Lower leg skin (tissue), 4 donors: ENCODE results near the gene ZNF236. TPM values are rescaled to one million over a fixed set of nuclear protein-coding genes. Genes with fewer than 3 reads are reported as not detected.

ENCODE experiments used
- DNase-seq, 2 donors: peaks; one replicate each; pipeline ENCODE4 v3.0.0-alpha.2; 2019; ENCODE audit warnings: low spot score in 2 of 2
- H3K4me3 ChIP-seq: fragments of 200-600 bp; sonication (generic); 2 replicates; pipeline ENCODE4 v1.5.1; 2017; ENCODE audit warnings: mild to moderate bottlenecking, low read depth; ENCODE audit not compliant: poor library complexity, severe bottlenecking
- CTCF ChIP-seq, 3 donors: fragments of 450-650 bp; IDR thresholded peaks; one replicate each; pipeline ENCODE4 v1.5.1; 2016; ENCODE audit warnings: antibody characterized with exemption in 3 of 3, mild to moderate bottlenecking in 3 of 3, moderate library complexity in 2 of 3
- POLR2A ChIP-seq, 2 donors: fragments of 450-650 bp; IDR thresholded peaks; one replicate each; pipeline ENCODE4 v1.6.1; 2016 to 2017; ENCODE audit warnings: antibody characterized with exemption in 2 of 2, mild to moderate bottlenecking in 1 of 2, moderate library complexity in 1 of 2
- WGBS, 2 donors: methylation state at CpG; one replicate each; pipeline ENCODE4 v1.1.5; 2018; 5-methylcytosine and 5-hydroxymethylcytosine counted together
- intact Hi-C: fragments of 100-400 bp; cut with DNase I; formaldehyde crosslinking; loops from one replicate; pipeline ENCODE4 v1.15.0; 2023; ENCODE audit warnings: low total_unique reads
- total RNA-seq, 4 donors: library from RNA; depleted of rRNA; stranded (reverse); fragments of >200 nt; gene quantifications; one replicate each; pipeline ENCODE4 v1.1.0, GENCODE V29; 2016

The ZNF236 gene
- total RNA-seq, 4 donors from 2014 or later = 8.9 to 15.2 (median 11.8) TPM

DNA sequence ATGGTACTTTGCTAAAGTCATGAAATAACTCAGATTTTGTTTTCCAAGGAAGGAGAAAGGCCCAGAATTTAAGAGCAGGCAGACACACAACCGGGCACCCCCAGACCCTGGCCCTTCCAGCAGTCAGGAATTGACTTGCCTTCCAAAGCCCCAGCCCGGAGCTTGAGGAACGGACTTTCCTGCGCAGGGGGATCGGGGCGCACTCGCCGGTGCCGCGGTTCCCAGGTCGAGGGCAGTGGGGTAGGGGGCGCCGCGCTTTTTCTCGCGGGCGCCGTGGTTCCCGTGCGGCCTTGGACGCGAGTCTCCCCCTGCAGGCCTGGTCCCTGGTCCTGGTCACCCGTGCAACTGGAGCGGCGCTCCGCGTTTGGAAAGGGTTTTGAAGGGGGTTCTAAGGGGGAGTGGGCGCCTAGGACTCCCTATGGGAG, 1.2 kb downstream of the ZNF236 start:
- intact Hi-C loops = no loop called here
- WGBS, 2 donors = 49 to 56% methylated on average over 16 to 28 of the region's 28 CpGs
- TF ChIP-seq CTCF (IDR thresholded peaks at IDR 0.05) = no peak
- TF ChIP-seq POLR2A (IDR thresholded peaks at IDR 0.05) = no peak
- DNase-seq = no peak
- no peak overlapping the region for H3K4me3 ChIP-seq

GRCh38 chr18:76824145-76824676, 1.9 kb downstream of the ZNF236 start:
- intact Hi-C loops = no loop called here
- no peak overlapping the region for H3K4me3 ChIP-seq
- no peak for DNase-seq
- WGBS, 2 donors = 66 to 74% methylated on average over 12 of the region's 12 CpGs
- TF ChIP-seq CTCF (IDR thresholded peaks at IDR 0.05) (no peak), POLR2A (IDR thresholded peaks at IDR 0.05) (no peak)

GRCh38 chr18:76824754-76825153, 2.4 kb downstream of the ZNF236 start:
- TF ChIP-seq CTCF (IDR thresholded peaks at IDR 0.05) = no peak
- TF ChIP-seq POLR2A (IDR thresholded peaks at IDR 0.05) = no peak
- DNase-seq = no peak
- H3K4me3 ChIP-seq = no peak overlapping the region
- WGBS, 2 donors = 47 to 49% methylated on average over 5 of the region's 5 CpGs
- intact Hi-C loops = no loop called here

DNA sequence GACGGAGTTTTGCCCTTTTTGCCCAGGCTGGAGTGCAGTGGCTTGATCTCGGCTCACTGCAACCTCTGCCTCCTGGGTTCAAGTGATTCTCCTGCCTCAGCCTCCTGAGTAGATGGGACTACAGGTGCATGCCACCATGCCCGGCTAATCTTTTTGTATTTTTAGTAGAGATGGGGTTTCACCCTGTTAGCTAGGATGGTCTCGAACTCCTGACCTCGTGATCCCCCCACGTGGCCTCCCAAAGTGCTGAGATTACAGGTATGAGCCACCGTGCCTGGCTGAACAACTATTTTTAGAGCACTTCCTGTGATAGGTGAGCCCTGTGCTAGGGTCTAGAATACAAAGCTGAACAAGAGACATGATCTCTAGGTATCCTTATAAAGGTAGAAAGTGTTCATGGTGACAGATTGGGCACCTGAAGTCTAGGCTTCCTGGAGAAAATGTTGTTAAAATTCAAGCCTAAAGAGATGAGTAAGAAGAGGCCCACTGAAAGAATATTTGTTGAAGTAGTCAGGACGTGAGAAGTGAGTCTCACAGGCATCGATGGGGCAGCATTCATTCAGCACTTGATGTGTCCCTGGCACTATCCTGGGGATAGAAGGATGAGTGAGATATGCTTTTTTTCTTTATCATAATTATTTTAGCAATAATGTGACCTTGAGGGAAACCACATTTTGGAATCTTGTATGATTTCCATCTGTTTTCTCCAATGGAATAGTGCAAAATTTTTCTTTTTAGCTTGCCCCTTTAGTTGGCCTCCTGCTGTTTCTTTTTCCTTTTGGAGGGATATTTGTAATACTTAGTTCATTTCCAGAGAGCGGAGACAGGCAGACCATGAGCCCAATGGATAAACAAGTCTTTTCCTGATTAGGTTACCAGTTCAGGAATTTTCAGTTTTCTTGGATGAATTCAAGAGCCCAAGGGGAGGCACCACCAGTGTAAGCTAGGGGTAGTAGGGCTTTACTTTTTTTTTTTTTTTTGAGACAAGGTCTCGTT, 5.1 kb downstream of the ZNF236 start:
- TF ChIP-seq CTCF (IDR thresholded peaks at IDR 0.05) (no peak), POLR2A (IDR thresholded peaks at IDR 0.05) (no peak)
- DNase-seq = no peak
- intact Hi-C loops = no loop called here
- WGBS, 2 donors = 79 to 82% methylated on average over 11 of the region's 11 CpGs
- no peak overlapping the region for H3K4me3 ChIP-seq

- TF ChIP-seq POLR2A (IDR thresholded peaks at IDR 0.05) = no peak
- TF ChIP-seq CTCF (IDR thresholded peaks at IDR 0.05) = no peak
- DNase-seq = no peak
- intact Hi-C loops = no loop called here
- 95 to 96% methylated on average over 6 of the region's 6 CpGs for WGBS, 2 donors
- no peak overlapping the region for H3K4me3 ChIP-seq
Observed at GRCh38 chr18:76834379-76834778, 12.0 kb downstream of the ZNF236 start.
